ENCODE measurements around the gene RNF39. TPM values are rescaled to one million over a fixed set of nuclear protein-coding genes. Genes with fewer than 3 reads are reported as not detected.

The RNF39 gene
- total and polyA plus RNA-seq, 2 of the 13 experiments (the other 11 are each of a cell fraction or from before 2014, with no cell fraction given), result 0.13 to 1.8 TPM

- no peak for TF ChIP-seq ZNF407 (CRISPR knock-in tag; IDR thresholded peaks at IDR 0.05; ENCODE audit: not compliant biosample characterization)
- TF ChIP-seq ZMYM4 (CRISPR knock-in tag; IDR thresholded peaks at IDR 0.05), result peak; percentile 96
- no peak for TF ChIP-seq IKZF4 (CRISPR knock-in tag; IDR thresholded peaks at IDR 0.05; ENCODE audit: borderline replicate concordance, low read depth, not compliant biosample characterization)
- peak; percentile 88 for TF ChIP-seq ISL2 (CRISPR knock-in tag; IDR thresholded peaks at IDR 0.05)
- TF ChIP-seq ZFP82 (CRISPR knock-in tag; IDR thresholded peaks at IDR 0.05; ENCODE audit: borderline replicate concordance), result no peak
- no peak; the same call in 1 of the 2 replicates for TF ChIP-seq PRDM4 (CRISPR knock-in tag; IDR thresholded peaks at IDR 0.05; ENCODE audit: borderline replicate concordance)
- TF ChIP-seq PATZ1 (CRISPR knock-in tag; IDR thresholded peaks at IDR 0.05), result peak; percentile 34; the same call in 1 of the 2 replicates
- TF ChIP-seq HNRNPLL (IDR thresholded peaks at IDR 0.05; ENCODE audit: low read depth, low read length, poor library complexity, severe bottlenecking), result peak; percentile 86
- TF ChIP-seq ZNF567 (CRISPR knock-in tag; IDR thresholded peaks at IDR 0.05; ENCODE audit: borderline replicate concordance), result peak; percentile 85; the same call in 1 of the 2 replicates
- no peak for TF ChIP-seq GPN1 (CRISPR knock-in tag; IDR thresholded peaks at IDR 0.05; ENCODE audit: borderline replicate concordance)
- peak; percentile 71; the same call in 1 of the 2 replicates for TF ChIP-seq ZNF724P (CRISPR knock-in tag; IDR thresholded peaks at IDR 0.05; ENCODE audit: borderline replicate concordance)
- peak; percentile 100 for TF ChIP-seq KAT8 (CRISPR knock-in tag; IDR thresholded peaks at IDR 0.05)
- peak; percentile 47 for TF ChIP-seq STAG1 (CRISPR knock-in tag; IDR thresholded peaks at IDR 0.05)
- no peak; the same call in 1 of the 2 replicates for TF ChIP-seq ZNF737 (CRISPR knock-in tag; IDR thresholded peaks at IDR 0.05; ENCODE audit: borderline replicate concordance)
- no peak for TF ChIP-seq SNAPC2 (CRISPR knock-in tag; IDR thresholded peaks at IDR 0.05)
- peak; percentile 83; the same call in 1 of the 2 replicates for TF ChIP-seq ZNF547 (CRISPR knock-in tag; IDR thresholded peaks at IDR 0.05)
Measured at GRCh38 chr6:30061092-30061857, 14.3 kb downstream of the RNF39 start, which contains the start of gene POLR1H (continued).

Data from HepG2 (cell line).